A673 (cell line): ENCODE measurements around the gene PCDHB16.

Experiments
- CTCF ChIP-seq: fragments of 300-800, 200-600 bp; sonication (generic); conservative IDR thresholded peaks from 2 replicates; pipeline ENCODE4 v1.5.1; 2017; ENCODE audit warnings: low read depth, mild to moderate bottlenecking, antibody characterized with exemption, low read length, moderate library complexity, mixed read lengths
- EZH2 ChIP-seq: fragments of 200-600 bp; sonication (generic); IDR thresholded peaks from 2 replicates; pipeline ENCODE4 v1.6.1; 2017; ENCODE audit warnings: borderline replicate concordance, low read depth, mild to moderate bottlenecking, mixed read lengths, antibody characterized with exemption, low read length; ENCODE audit not compliant: poor library complexity, severe bottlenecking

GRCh38 chr5:141135030-141135717 is 47.0 kb upstream of the PCDHB16 start, which contains the start of gene PCDHB5:
- TF ChIP-seq CTCF, result peak; percentile 82
- no peak for TF ChIP-seq EZH2
